K562 treated with DMSO at 1 percent for 4 hours (cell line): ENCODE results near the gene ZNF234. TPM values are rescaled to one million over a fixed set of nuclear protein-coding genes. Genes with fewer than 3 reads are reported as not detected.

Experiments used
- total RNA-seq: library from RNA; unstranded; fragments of 300-600 nt; gene quantifications from 2 replicates; pipeline ENCODE4 v1.2.3, GENCODE V29; 2022; ENCODE audit not compliant: insufficient read depth

ZNF234 gene
- 0.73 and 1.3 TPM in 2 replicates for total RNA-seq

GRCh38 chr19:44141191-44142058, at the start of gene ZNF234:
TSS of gene ZNF234 (plus strand) at chr19:44141554. CDS start at chr19:44144633, 3,079 bp downstream.

GRCh38 chr19:44093931-44094765, 47.2 kb upstream of the ZNF234 start, which contains the start of gene ZNF224:
TSS of gene ZNF224 (plus strand) at chr19:44094361. CDS start at chr19:44097874, 3,513 bp downstream.

GRCh38 chr19:44113138-44113783, 28.1 kb upstream of the ZNF234 start, which contains the start of gene ZNF225:
TSS of gene ZNF225 (plus strand) at chr19:44113399. CDS start at chr19:44115828, 2,429 bp downstream.

GRCh38 chr19:44164673-44165512, 23.5 kb downstream of the ZNF234 start, which contains the start of gene ZNF226:
TSS of gene ZNF226 (plus strand) at chr19:44165100. CDS start at chr19:44170081, 4,981 bp downstream.

Other genes starting within 250 kb of the ZNF234 start
- 4.4 and 4.9 TPM in 2 replicates for gene ZNF45, start 206.3 kb upstream of the ZNF234 start, total RNA-seq
- gene ZNF221, start 190.3 kb upstream of the ZNF234 start, total RNA-seq = 0.51 TPM in 1 of 2 replicates, not detected in the other
- 1.1 and 7.3 TPM in 2 replicates for gene ZNF155, start 157.4 kb upstream of the ZNF234 start, total RNA-seq
- gene ZNF230, start 138.6 kb upstream of the ZNF234 start, total RNA-seq = 1.2 and 1.8 TPM in 2 replicates
- 3.5 and 5.5 TPM in 2 replicates for gene ZNF222, start 116.2 kb upstream of the ZNF234 start, total RNA-seq
- 2.8 and 4.3 TPM in 2 replicates for gene ZNF223, start 89.5 kb upstream of the ZNF234 start, total RNA-seq
- 0.38 TPM in 1 of 2 replicates, not detected in the other for gene ZNF284, start 69.4 kb upstream of the ZNF234 start, total RNA-seq
- 2.6 and 7.1 TPM in 2 replicates for gene ZNF224, start 47.2 kb upstream of the ZNF234 start, total RNA-seq
- gene ZNF225, start 28.2 kb upstream of the ZNF234 start, total RNA-seq = 1.5 and 2.4 TPM in 2 replicates
- 4.5 and 11.6 TPM in 2 replicates for gene ZNF226, start 23.5 kb downstream of the ZNF234 start, total RNA-seq
- gene ZNF227, start 71.0 kb downstream of the ZNF234 start, total RNA-seq = 4.1 and 6.1 TPM in 2 replicates
- gene ZNF233, start 118.3 kb downstream of the ZNF234 start, total RNA-seq = not detected in 2 replicates
- 0.51 and 1.6 TPM in 2 replicates for gene ZNF235, start 163.5 kb downstream of the ZNF234 start, total RNA-seq
- gene ZNF112, start 215.1 kb downstream of the ZNF234 start, total RNA-seq = 0.62 and 3.4 TPM in 2 replicates